Measurements from ENCODE around the gene MPDU1. TPM values are rescaled to one million over a fixed set of nuclear protein-coding genes. Genes with fewer than 3 reads are reported as not detected.
A peak's percentile ranks its signal among the peaks of the same experiment; 100 is the strongest.

MPDU1 gene
- total and polyA plus RNA-seq, 2 of the 13 experiments (the other 11 are each of a cell fraction or from before 2014, with no cell fraction given) = 112 to 167 TPM

- no peak for TF ChIP-seq ZNF234 (CRISPR knock-in tag; conservative IDR thresholded peaks at IDR 0.05)
Measured at GRCh38 chr17:7561589-7562207, 22.0 kb upstream of the MPDU1 start, which contains the start of gene SENP3 (continued).

GRCh38 chr17:7562208-7562605 lies 21.4 kb upstream of the MPDU1 start:
- DNase-seq (ENCODE audit: low spot score) (no peak), ATAC-seq (no peak), FAIRE-seq (no peak)
- Histone ChIP-seq H2AFZ (ENCODE audit: low read length) (no peak overlapping the region), H3K4me2 (ENCODE audit: low read depth, low read length) (peak overlapping the region; percentile 96), H3K9ac (ENCODE audit: insufficient read depth, low read depth, low read length) (peak overlapping the region; percentile 91), H3K79me2 (ENCODE audit: insufficient read depth, low read length) (peaks cover 27% of the 10 kb centered on the region), H3K27ac (ENCODE audit: extremely low read length, insufficient read depth, low read length) (peak overlapping the region; percentile 75), H3K4me1 (ENCODE audit: insufficient read depth, low read length) (peaks cover 58% of the 10 kb centered on the region), H3K9me3 (ENCODE audit: low read length) (no peaks in the 10 kb centered on the region), H3K4me3 (replicated peaks in 1 of 3; ENCODE audit: insufficient read depth in 1 of 3, low read depth in 2 of 3, low read length in 3 of 3) (peak overlapping the region; percentile 90 to 94 (median 92)), H4K20me1 (ENCODE audit: insufficient read depth, low read length) (no peaks in the 10 kb centered on the region), H3K27me3 (ENCODE audit: control insufficient read depth in 1 of 2, insufficient read depth in 2 of 2, low read length in 2 of 2) (no peaks in the 10 kb centered on the region; a peak in 1 of 5 replicates), H3K36me3 (replicated peaks in 1 of 2; ENCODE audit: control insufficient read depth in 1 of 2, insufficient read depth in 2 of 2, low read length in 2 of 2) (peaks cover 10 to 29% of the 10 kb centered on the region in 2 experiments)
- WGBS (ENCODE audit: low lambda C conversion rate) = 0% methylated on average over 10 of the region's 28 CpGs
- in situ Hi-C loops (cut with HindIII; ENCODE audit: extremely low pct_ligation_motif_present, low pct_unique_long_range_greater_than_20kb) (no loop called here), intact Hi-C loops (cut with micrococcal nuclease; ENCODE audit: unreplicated experiment) (loop anchor here (10.0 kb wide), 1 partner anchor 207 kb away; the partner anchor contains the start of genes KCTD11 and TMEM95)
- TF ChIP-seq MEF2D (CRISPR knock-in tag; IDR thresholded peaks at IDR 0.05) (0 out of 2 replicates have a peak, but pooled peaks have one; percentile 12), TERF1 (CRISPR knock-in tag; IDR thresholded peaks at IDR 0.05) (0 out of 2 replicates have a peak, but pooled peaks have one; percentile 40), MAF1 (CRISPR knock-in tag; IDR thresholded peaks at IDR 0.05; ENCODE audit: borderline replicate concordance) (no peak), EHMT2 (IDR thresholded peaks at IDR 0.05; ENCODE audit: borderline replicate concordance, low read depth, low read length) (no peak), AFF4 (CRISPR knock-in tag; IDR thresholded peaks at IDR 0.05) (no peak), KDM5A (IDR thresholded peaks at IDR 0.05; ENCODE audit: borderline replicate concordance, low read length) (peak; percentile 79), MATR3 (CRISPR knock-in tag; IDR thresholded peaks at IDR 0.05) (no peak), ZNF501 (CRISPR knock-in tag; IDR thresholded peaks at IDR 0.05) (no peak), ZNF253 (CRISPR knock-in tag; IDR thresholded peaks at IDR 0.05; ENCODE audit: borderline replicate concordance) (no peak)
- ChIA-PET CTCF (ENCODE audit: low intra/inter-chr PET ratio, low total read pairs) (interaction anchor here (2.8 to 3.3 kb wide), 2 partner anchors 38 to 48 kb away, joined by 27 to 43 read pairs; no protein-coding TSS in a partner anchor), POLR2A (interaction anchor here (1.3 kb wide), 1 partner anchor 22 kb away, joined by 4 read pairs; the partner anchor contains the start of gene MPDU1)
- TSS peak; percentile 59 for BruUV-seq (replicated peaks)

Measured in HepG2 (cell line).